B cell (primary cell): Measurements from ENCODE around the gene TBX2.

Experiments
- EZH2 ChIP-seq: IDR thresholded peaks from 2 replicates; pipeline ENCODE4 v1.6.1; 2012; ENCODE audit warnings: borderline replicate concordance, low read depth, mild to moderate bottlenecking, moderate library complexity, low read length; ENCODE audit not compliant: insufficient read depth, poor library complexity, severe bottlenecking
- TF ChIP-seq, protein P1 (sequence below): fragments of 200-600 bp; IDR thresholded peaks from one replicate; pipeline ENCODE4 v1.8.0; 2022; ENCODE audit warnings: antibody characterized with exemption, mild to moderate bottlenecking

- TF ChIP-seq, protein P1, sequence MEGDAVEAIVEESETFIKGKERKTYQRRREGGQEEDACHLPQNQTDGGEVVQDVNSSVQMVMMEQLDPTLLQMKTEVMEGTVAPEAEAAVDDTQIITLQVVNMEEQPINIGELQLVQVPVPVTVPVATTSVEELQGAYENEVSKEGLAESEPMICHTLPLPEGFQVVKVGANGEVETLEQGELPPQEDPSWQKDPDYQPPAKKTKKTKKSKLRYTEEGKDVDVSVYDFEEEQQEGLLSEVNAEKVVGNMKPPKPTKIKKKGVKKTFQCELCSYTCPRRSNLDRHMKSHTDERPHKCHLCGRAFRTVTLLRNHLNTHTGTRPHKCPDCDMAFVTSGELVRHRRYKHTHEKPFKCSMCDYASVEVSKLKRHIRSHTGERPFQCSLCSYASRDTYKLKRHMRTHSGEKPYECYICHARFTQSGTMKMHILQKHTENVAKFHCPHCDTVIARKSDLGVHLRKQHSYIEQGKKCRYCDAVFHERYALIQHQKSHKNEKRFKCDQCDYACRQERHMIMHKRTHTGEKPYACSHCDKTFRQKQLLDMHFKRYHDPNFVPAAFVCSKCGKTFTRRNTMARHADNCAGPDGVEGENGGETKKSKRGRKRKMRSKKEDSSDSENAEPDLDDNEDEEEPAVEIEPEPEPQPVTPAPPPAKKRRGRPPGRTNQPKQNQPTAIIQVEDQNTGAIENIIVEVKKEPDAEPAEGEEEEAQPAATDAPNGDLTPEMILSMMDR: no peak
- no peak for TF ChIP-seq EZH2
Observed at GRCh38 chr17:61420745-61421398, 21.2 kb downstream of the TBX2 start.
